ENCODE data around the gene DLEU7. TPM values are rescaled to one million over a fixed set of nuclear protein-coding genes. Genes with fewer than 3 reads are reported as not detected.

The DLEU7 gene
- total RNA-seq, 1 donor from 2014 or later = 0.57 TPM

DNA sequence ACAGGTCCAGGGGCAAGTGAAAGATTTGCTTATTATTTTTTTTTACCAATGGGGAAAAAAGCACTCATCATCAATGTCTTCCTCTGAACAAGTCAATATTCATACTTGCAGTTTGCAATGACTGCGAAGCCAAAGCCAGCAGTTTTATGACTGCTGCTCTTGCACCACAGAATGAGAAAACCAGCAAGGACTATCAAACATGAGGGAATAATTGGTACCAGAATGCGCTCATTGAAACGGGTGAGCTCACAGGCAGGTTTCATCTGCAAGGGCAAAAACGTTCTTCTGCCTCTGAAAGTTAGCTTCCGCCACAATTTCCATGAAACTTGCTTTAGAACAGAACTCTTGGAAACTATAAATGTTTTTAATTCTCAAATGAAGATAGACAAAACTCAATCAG lies 5.5 kb downstream of the DLEU7 start:
- H3K27me3 ChIP-seq (ENCODE audit: insufficient read depth, low read length) = peaks cover 9% of the 10 kb centered on the region
- Mint-ChIP-seq H3K27me3 (ENCODE audit: low read depth, unreplicated experiment) (peaks cover 17% of the 10 kb centered on the region), H3K36me3 (ENCODE audit: low read depth, unreplicated experiment) (no peaks in the 10 kb centered on the region)

DNA sequence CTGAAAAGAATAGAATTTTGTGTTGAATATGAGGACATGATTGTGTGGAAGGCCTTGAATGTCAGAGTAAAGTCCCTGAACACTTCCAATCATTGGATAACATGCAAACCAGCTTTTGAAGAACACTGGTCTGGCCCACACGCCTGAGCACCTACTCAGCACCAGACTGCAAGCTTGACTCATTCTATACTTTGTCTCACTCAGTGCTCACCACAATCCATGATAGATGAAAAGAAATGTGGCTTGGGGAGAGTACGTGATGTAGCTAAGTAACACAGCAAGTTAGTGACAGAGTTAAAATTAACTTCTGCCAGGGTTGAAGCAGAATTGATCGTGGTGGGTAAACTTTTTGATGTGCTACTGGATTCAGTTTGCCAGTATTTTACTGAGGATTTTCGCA lies 12.0 kb downstream of the DLEU7 start:
- peak overlapping the region; percentile 58 for H3K27ac Mint-ChIP-seq (ENCODE audit: unreplicated experiment)
- Histone ChIP-seq H3K36me3 (ENCODE audit: insufficient read depth, low read length) (no peaks in the 10 kb centered on the region), H3K79me2 (ENCODE audit: insufficient read depth, low read length) (no peaks in the 10 kb centered on the region), H2AFZ (ENCODE audit: low read depth, low read length) (no peak overlapping the region), H3K9ac (ENCODE audit: low read length) (no peak overlapping the region), H4K20me1 (ENCODE audit: insufficient read depth, low read length) (no peaks in the 10 kb centered on the region), H3K27me3 (ENCODE audit: insufficient read depth, low read length) (peaks cover 4% of the 10 kb centered on the region), H3K9me3 (ENCODE audit: insufficient read depth, low read depth, low read length) (no peaks in the 10 kb centered on the region), H3K27ac (ENCODE audit: low read depth, low read length) (no peak overlapping the region), H3K4me1 (ENCODE audit: insufficient read depth, low read length) (no peaks in the 10 kb centered on the region), H3K4me2 (ENCODE audit: low read length) (no peak overlapping the region), H3K4me3 (ENCODE audit: insufficient read depth, low read depth, low read length) (no peak overlapping the region)
- H3K9me3 Mint-ChIP-seq (ENCODE audit: unreplicated experiment) = peaks cover 15% of the 10 kb centered on the region
- no peaks in the 10 kb centered on the region for H3K36me3 Mint-ChIP-seq (ENCODE audit: low read depth, unreplicated experiment)
- no peaks in the 10 kb centered on the region for H3K27me3 Mint-ChIP-seq (ENCODE audit: low read depth, unreplicated experiment)
- no peak for FAIRE-seq
- TF ChIP-seq, protein P1, sequence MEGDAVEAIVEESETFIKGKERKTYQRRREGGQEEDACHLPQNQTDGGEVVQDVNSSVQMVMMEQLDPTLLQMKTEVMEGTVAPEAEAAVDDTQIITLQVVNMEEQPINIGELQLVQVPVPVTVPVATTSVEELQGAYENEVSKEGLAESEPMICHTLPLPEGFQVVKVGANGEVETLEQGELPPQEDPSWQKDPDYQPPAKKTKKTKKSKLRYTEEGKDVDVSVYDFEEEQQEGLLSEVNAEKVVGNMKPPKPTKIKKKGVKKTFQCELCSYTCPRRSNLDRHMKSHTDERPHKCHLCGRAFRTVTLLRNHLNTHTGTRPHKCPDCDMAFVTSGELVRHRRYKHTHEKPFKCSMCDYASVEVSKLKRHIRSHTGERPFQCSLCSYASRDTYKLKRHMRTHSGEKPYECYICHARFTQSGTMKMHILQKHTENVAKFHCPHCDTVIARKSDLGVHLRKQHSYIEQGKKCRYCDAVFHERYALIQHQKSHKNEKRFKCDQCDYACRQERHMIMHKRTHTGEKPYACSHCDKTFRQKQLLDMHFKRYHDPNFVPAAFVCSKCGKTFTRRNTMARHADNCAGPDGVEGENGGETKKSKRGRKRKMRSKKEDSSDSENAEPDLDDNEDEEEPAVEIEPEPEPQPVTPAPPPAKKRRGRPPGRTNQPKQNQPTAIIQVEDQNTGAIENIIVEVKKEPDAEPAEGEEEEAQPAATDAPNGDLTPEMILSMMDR (IDR thresholded peaks at IDR 0.05; ENCODE audit: insufficient read depth, low read depth, low read length) = no peak
- TF ChIP-seq EZH2 (IDR thresholded peaks at IDR 0.05; ENCODE audit: insufficient read depth, low read length) = no peak
- DNase-seq (ENCODE audit: low read depth) = peak; percentile 30
- H3K4me3 Mint-ChIP-seq (ENCODE audit: unreplicated experiment) = no peak overlapping the region
- H3K4me1 Mint-ChIP-seq (ENCODE audit: low read depth, unreplicated experiment) = peaks cover 6% of the 10 kb centered on the region

More for the DNA sequence above, 5.5 kb downstream of the DLEU7 start:
- Histone ChIP-seq H3K9ac (ENCODE audit: low read length) (no peak overlapping the region), H3K4me2 (ENCODE audit: low read length) (no peak overlapping the region), H3K4me3 (ENCODE audit: insufficient read depth, low read depth, low read length) (no peak overlapping the region), H3K36me3 (ENCODE audit: insufficient read depth, low read length) (no peaks in the 10 kb centered on the region), H4K20me1 (ENCODE audit: insufficient read depth, low read length) (no peaks in the 10 kb centered on the region), H3K4me1 (ENCODE audit: insufficient read depth, low read length) (peaks cover 3% of the 10 kb centered on the region), H3K27ac (ENCODE audit: low read depth, low read length) (no peak overlapping the region), H3K79me2 (ENCODE audit: insufficient read depth, low read length) (no peaks in the 10 kb centered on the region), H2AFZ (ENCODE audit: low read depth, low read length) (no peak overlapping the region), H3K9me3 (ENCODE audit: insufficient read depth, low read depth, low read length) (no peaks in the 10 kb centered on the region)
- Mint-ChIP-seq H3K4me1 (ENCODE audit: low read depth, unreplicated experiment) (peaks cover 4% of the 10 kb centered on the region), H3K4me3 (ENCODE audit: unreplicated experiment) (no peak overlapping the region), H3K9me3 (ENCODE audit: unreplicated experiment) (peaks cover 9% of the 10 kb centered on the region), H3K27ac (ENCODE audit: unreplicated experiment) (no peak overlapping the region)
- TF ChIP-seq, protein P1 (IDR thresholded peaks at IDR 0.05; ENCODE audit: insufficient read depth, low read depth, low read length) = no peak
- FAIRE-seq = no peak
- DNase-seq (ENCODE audit: low read depth) = no peak

DNA sequence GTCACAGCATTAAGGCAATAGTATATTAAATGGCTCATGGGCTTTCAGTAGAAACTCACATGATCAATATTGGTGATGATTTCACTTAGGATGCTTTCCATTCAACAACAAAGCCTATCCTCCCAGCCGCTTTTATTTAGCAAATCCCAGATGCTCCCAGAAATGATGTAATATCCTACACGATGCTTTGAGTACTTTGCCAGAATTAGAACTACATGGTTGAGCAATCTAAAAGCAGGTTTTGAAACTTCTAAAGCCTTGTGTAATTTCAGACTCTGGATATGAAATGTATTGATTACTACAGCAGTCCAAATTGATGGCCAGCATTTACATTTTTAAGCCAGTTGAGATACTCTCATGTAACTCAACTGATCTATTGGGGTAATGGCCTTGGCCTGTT lies 13.6 kb downstream of the DLEU7 start:
- Histone ChIP-seq H3K4me2 (ENCODE audit: low read length) (no peak overlapping the region), H4K20me1 (ENCODE audit: insufficient read depth, low read length) (no peaks in the 10 kb centered on the region), H3K4me1 (ENCODE audit: insufficient read depth, low read length) (no peaks in the 10 kb centered on the region), H3K9ac (ENCODE audit: low read length) (no peak overlapping the region), H3K27me3 (ENCODE audit: insufficient read depth, low read length) (no peaks in the 10 kb centered on the region), H3K4me3 (ENCODE audit: insufficient read depth, low read depth, low read length) (no peak overlapping the region), H3K36me3 (ENCODE audit: insufficient read depth, low read length) (no peaks in the 10 kb centered on the region), H3K27ac (ENCODE audit: low read depth, low read length) (no peak overlapping the region), H2AFZ (ENCODE audit: low read depth, low read length) (no peak overlapping the region), H3K79me2 (ENCODE audit: insufficient read depth, low read length) (no peaks in the 10 kb centered on the region), H3K9me3 (ENCODE audit: insufficient read depth, low read depth, low read length) (no peaks in the 10 kb centered on the region)
- Mint-ChIP-seq H3K27me3 (ENCODE audit: low read depth, unreplicated experiment) (no peaks in the 10 kb centered on the region), H3K4me1 (ENCODE audit: low read depth, unreplicated experiment) (peaks cover 6% of the 10 kb centered on the region), H3K27ac (ENCODE audit: unreplicated experiment) (no peak overlapping the region), H3K9me3 (ENCODE audit: unreplicated experiment) (peaks cover 15% of the 10 kb centered on the region), H3K4me3 (ENCODE audit: unreplicated experiment) (no peak overlapping the region), H3K36me3 (ENCODE audit: low read depth, unreplicated experiment) (no peaks in the 10 kb centered on the region)
- DNase-seq (ENCODE audit: low read depth) = no peak
- TF ChIP-seq EZH2 (IDR thresholded peaks at IDR 0.05; ENCODE audit: insufficient read depth, low read length) = no peak
- TF ChIP-seq, protein P1 (IDR thresholded peaks at IDR 0.05; ENCODE audit: insufficient read depth, low read depth, low read length) = no peak
- FAIRE-seq = no peak

Data from astrocyte (in vitro differentiated cells and primary cell).